ENCODE results near the gene CYFIP1. TPM values are rescaled to one million over a fixed set of nuclear protein-coding genes. Genes with fewer than 3 reads are reported as not detected.

Gene CYFIP1
- total RNA-seq, 6 experiments from 2014 or later = 122 to 142 (median 131) TPM

GRCh38 chr15:22907161-22907950 lies 72.8 kb downstream of the CYFIP1 start:
- Mint-ChIP-seq H3K27me3 (ENCODE audit: insufficient read depth) (peaks cover 2% of the 10 kb centered on the region; the same call in 1 of the 2 replicates), H3K4me3 (no peak overlapping the region), H3K4me1 (ENCODE audit: low read depth) (no peaks in the 10 kb centered on the region), H3K36me3 (ENCODE audit: low read depth) (peaks cover 33% of the 10 kb centered on the region), H3K9me3 (no peaks in the 10 kb centered on the region), H3K27ac (no peak overlapping the region)
- TF ChIP-seq, protein P1, sequence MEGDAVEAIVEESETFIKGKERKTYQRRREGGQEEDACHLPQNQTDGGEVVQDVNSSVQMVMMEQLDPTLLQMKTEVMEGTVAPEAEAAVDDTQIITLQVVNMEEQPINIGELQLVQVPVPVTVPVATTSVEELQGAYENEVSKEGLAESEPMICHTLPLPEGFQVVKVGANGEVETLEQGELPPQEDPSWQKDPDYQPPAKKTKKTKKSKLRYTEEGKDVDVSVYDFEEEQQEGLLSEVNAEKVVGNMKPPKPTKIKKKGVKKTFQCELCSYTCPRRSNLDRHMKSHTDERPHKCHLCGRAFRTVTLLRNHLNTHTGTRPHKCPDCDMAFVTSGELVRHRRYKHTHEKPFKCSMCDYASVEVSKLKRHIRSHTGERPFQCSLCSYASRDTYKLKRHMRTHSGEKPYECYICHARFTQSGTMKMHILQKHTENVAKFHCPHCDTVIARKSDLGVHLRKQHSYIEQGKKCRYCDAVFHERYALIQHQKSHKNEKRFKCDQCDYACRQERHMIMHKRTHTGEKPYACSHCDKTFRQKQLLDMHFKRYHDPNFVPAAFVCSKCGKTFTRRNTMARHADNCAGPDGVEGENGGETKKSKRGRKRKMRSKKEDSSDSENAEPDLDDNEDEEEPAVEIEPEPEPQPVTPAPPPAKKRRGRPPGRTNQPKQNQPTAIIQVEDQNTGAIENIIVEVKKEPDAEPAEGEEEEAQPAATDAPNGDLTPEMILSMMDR (IDR thresholded peaks at IDR 0.05) = no peak
- DNase-seq = no peak

- peaks cover 2% of the 10 kb centered on the region; the same call in 1 of the 2 replicates for H3K27me3 Mint-ChIP-seq (ENCODE audit: insufficient read depth)
- TF ChIP-seq, protein P1 (IDR thresholded peaks at IDR 0.05) = no peak
- no peak overlapping the region for H3K4me3 Mint-ChIP-seq
Measured at GRCh38 chr15:22904736-22905135, 75.4 kb downstream of the CYFIP1 start.

GRCh38 chr15:22903961-22904534 lies 76.1 kb downstream of the CYFIP1 start:
- peaks cover 2% of the 10 kb centered on the region; the same call in 1 of the 2 replicates for H3K27me3 Mint-ChIP-seq (ENCODE audit: insufficient read depth)
- peaks cover 34% of the 10 kb centered on the region for H3K36me3 Mint-ChIP-seq (ENCODE audit: low read depth)
- no peaks in the 10 kb centered on the region for H3K9me3 Mint-ChIP-seq
- no peaks in the 10 kb centered on the region for H3K4me1 Mint-ChIP-seq (ENCODE audit: low read depth)
- DNase-seq = no peak
- no peak overlapping the region for H3K27ac Mint-ChIP-seq
- H3K4me3 Mint-ChIP-seq = no peak overlapping the region
- TF ChIP-seq, protein P1 (IDR thresholded peaks at IDR 0.05) = no peak

More at GRCh38 chr15:22904736-22905135, 75.4 kb downstream of the CYFIP1 start:
- no peak for DNase-seq
- Mint-ChIP-seq H3K9me3 (no peaks in the 10 kb centered on the region), H3K36me3 (ENCODE audit: low read depth) (peaks cover 35% of the 10 kb centered on the region), H3K4me1 (ENCODE audit: low read depth) (no peaks in the 10 kb centered on the region), H3K27ac (no peak overlapping the region)

- H3K4me3 Mint-ChIP-seq = no peak overlapping the region
Measured at GRCh38 chr15:22903427-22903826, 76.7 kb downstream of the CYFIP1 start.

GRCh38 chr15:22902981-22903380 lies 77.2 kb downstream of the CYFIP1 start:
- DNase-seq = no peak
- no peaks in the 10 kb centered on the region for H3K4me1 Mint-ChIP-seq (ENCODE audit: low read depth)
- no peak overlapping the region for H3K27ac Mint-ChIP-seq
- TF ChIP-seq, protein P1 (IDR thresholded peaks at IDR 0.05) = no peak
- no peaks in the 10 kb centered on the region for H3K9me3 Mint-ChIP-seq
- no peak overlapping the region for H3K4me3 Mint-ChIP-seq
- H3K36me3 Mint-ChIP-seq (ENCODE audit: low read depth) = peaks cover 28% of the 10 kb centered on the region
- H3K27me3 Mint-ChIP-seq (ENCODE audit: insufficient read depth) = peaks cover 2% of the 10 kb centered on the region; the same call in 1 of the 2 replicates

More at GRCh38 chr15:22903427-22903826, 76.7 kb downstream of the CYFIP1 start:
- DNase-seq = no peak
- Mint-ChIP-seq H3K4me1 (ENCODE audit: low read depth) (no peaks in the 10 kb centered on the region), H3K27ac (no peak overlapping the region), H3K36me3 (ENCODE audit: low read depth) (peaks cover 29% of the 10 kb centered on the region), H3K9me3 (no peaks in the 10 kb centered on the region), H3K27me3 (ENCODE audit: insufficient read depth) (peaks cover 2% of the 10 kb centered on the region; the same call in 1 of the 2 replicates)
- TF ChIP-seq, protein P1 (IDR thresholded peaks at IDR 0.05) = no peak
